Chondrocyte (in vitro differentiated cells): ENCODE data around the gene RHBDF2. TPM values are rescaled to one million over a fixed set of nuclear protein-coding genes. Genes with fewer than 3 reads are reported as not detected.

Experiments
- DNase-seq: peaks from one replicate; pipeline ENCODE4 v3.0.0; 2021; ENCODE audit warnings: mixed read lengths, low spot score
- H3K27ac Mint-ChIP-seq: one replicate; pipeline ENCODE4 v1.8.0; 2021; ENCODE audit warnings: mild to moderate bottlenecking, moderate library complexity, mixed read lengths; ENCODE audit not compliant: unreplicated experiment
- H3K27me3 Mint-ChIP-seq: 2 replicates; pipeline ENCODE4 v1.8.0; 2021; ENCODE audit warnings: low read depth, mixed read lengths
- H3K36me3 Mint-ChIP-seq: 2 replicates; pipeline ENCODE4 v1.8.0; 2021; ENCODE audit warnings: low read depth, mixed read lengths
- H3K4me1 Mint-ChIP-seq: 2 replicates; pipeline ENCODE4 v1.8.0; 2021; ENCODE audit warnings: low read depth, mild to moderate bottlenecking, mixed read lengths
- H3K4me3 Mint-ChIP-seq: one replicate; pipeline ENCODE4 v1.8.0; 2021; ENCODE audit warnings: mild to moderate bottlenecking, moderate library complexity, mixed read lengths; ENCODE audit not compliant: unreplicated experiment
- H3K9me3 Mint-ChIP-seq: 2 replicates; pipeline ENCODE4 v1.8.0; 2021; ENCODE audit warnings: low read depth, mixed read lengths
- CTCF ChIP-seq: fragments of 200-600 bp; sonication (generic); IDR thresholded peaks from 2 replicates; pipeline ENCODE4 v1.5.0; 2021; ENCODE audit warnings: antibody characterized with exemption, mild to moderate bottlenecking, moderate library complexity
- total RNA-seq: library from RNA; stranded (reverse); gene quantifications from 3 replicates; pipeline ENCODE4 v1.2.1, GENCODE V29; 2021

RHBDF2 gene
- total RNA-seq, 1 donor from 2014 or later, result 5.4 TPM

GRCh38 chr17:76543826-76544545 lies 42.8 kb upstream of the RHBDF2 start:
- no peak overlapping the region for H3K27ac Mint-ChIP-seq

GRCh38 chr17:76543482-76543825 lies 42.2 kb upstream of the RHBDF2 start:
- DNase-seq, result peak; percentile 55
- no peak overlapping the region for H3K4me3 Mint-ChIP-seq
- H3K9me3 Mint-ChIP-seq, result no peaks in the 10 kb centered on the region
- no peaks in the 10 kb centered on the region for H3K36me3 Mint-ChIP-seq
- H3K4me1 Mint-ChIP-seq, result peaks cover 19% of the 10 kb centered on the region
- H3K27ac Mint-ChIP-seq, result no peak overlapping the region
- TF ChIP-seq CTCF, result no peak
- H3K27me3 Mint-ChIP-seq, result no peaks in the 10 kb centered on the region

More at GRCh38 chr17:76543826-76544545, 42.8 kb upstream of the RHBDF2 start:
- no peaks in the 10 kb centered on the region for H3K27me3 Mint-ChIP-seq
- TF ChIP-seq CTCF, result no peak
- no peaks in the 10 kb centered on the region for H3K9me3 Mint-ChIP-seq
- H3K36me3 Mint-ChIP-seq, result no peaks in the 10 kb centered on the region
- peaks cover 19% of the 10 kb centered on the region for H3K4me1 Mint-ChIP-seq
- H3K4me3 Mint-ChIP-seq, result no peak overlapping the region
- DNase-seq, result peak; percentile 77

GRCh38 chr17:76542984-76543383 lies 41.8 kb upstream of the RHBDF2 start:
- Mint-ChIP-seq H3K27me3 (no peaks in the 10 kb centered on the region), H3K27ac (no peak overlapping the region), H3K4me1 (peaks cover 19% of the 10 kb centered on the region), H3K36me3 (no peaks in the 10 kb centered on the region), H3K9me3 (no peaks in the 10 kb centered on the region), H3K4me3 (no peak overlapping the region)
- peak; percentile 68 for DNase-seq
- TF ChIP-seq CTCF, result no peak

DNA sequence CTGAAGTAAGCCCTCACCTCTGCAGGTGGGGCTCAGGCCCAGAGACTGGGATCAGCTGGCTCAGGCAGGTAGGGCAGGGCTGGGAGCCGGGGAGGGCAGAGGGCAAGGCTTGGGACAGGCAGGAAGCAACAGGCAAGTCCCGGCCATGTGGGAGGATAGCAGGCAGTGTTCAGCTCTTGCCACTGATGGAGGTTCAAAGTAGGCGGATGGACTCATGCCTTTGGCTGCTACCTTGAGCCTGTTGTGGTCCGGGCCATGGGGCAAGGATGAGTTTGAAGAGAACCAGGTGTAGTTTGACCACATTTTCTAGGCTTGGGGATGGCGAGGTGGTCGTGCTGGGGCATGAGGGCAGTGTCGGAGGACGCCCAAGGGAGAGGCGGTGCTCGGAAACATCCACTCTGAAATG lies 41.3 kb upstream of the RHBDF2 start:
- Mint-ChIP-seq H3K27me3 (no peaks in the 10 kb centered on the region), H3K27ac (no peak overlapping the region)

More for the DNA sequence above, 41.3 kb upstream of the RHBDF2 start:
- DNase-seq, result peak; percentile 73
- Mint-ChIP-seq H3K4me1 (peaks cover 19% of the 10 kb centered on the region), H3K4me3 (no peak overlapping the region), H3K9me3 (no peaks in the 10 kb centered on the region), H3K36me3 (no peaks in the 10 kb centered on the region)
- TF ChIP-seq CTCF, result no peak
